PC-9 (cell line): ENCODE results near the gene ARHGEF37. TPM values are rescaled to one million over a fixed set of nuclear protein-coding genes. Genes with fewer than 3 reads are reported as not detected.

ENCODE experiments used
- BruUV-seq: library from RNA; stranded (reverse); fragments of 400-500 nt; replicated peaks from 2 replicates; lab custom pipeline; 2021; lab: Mats Ljungman, UMichigan
- CTCF ChIA-PET: fragments of 300-600 bp; sonication (Branson Sonifier 250); formaldehyde crosslinking; loops from one replicate; lab custom pipeline; 2022; ENCODE audit warnings: antibody characterized with exemption; lab: Charles Lee
- POLR2A ChIA-PET: fragments of 300-600 bp; sonication (Branson Sonifier 250); formaldehyde crosslinking; loops from one replicate; lab custom pipeline; 2022; ENCODE audit warnings: antibody characterized with exemption; ENCODE audit not compliant: unreplicated experiment; lab: Charles Lee
- DNase-seq, 2 experiments: peaks; one replicate each; pipeline versions ENCODE4 v3.0.0 to v3.0.0-alpha.2; 2015 to 2022; ENCODE audit warnings: mixed read lengths in 1 of 2
- H2AFZ ChIP-seq: fragments of 200-600 bp; sonication (generic); 2 replicates; pipeline ENCODE4 v1.8.1; 2017; ENCODE audit warnings: antibody characterized with exemption
- H3F3A ChIP-seq: fragments of 200-600 bp; sonication (generic); 2 replicates; pipeline ENCODE4 v1.8.1; 2017; ENCODE audit warnings: antibody characterized with exemption, mild to moderate bottlenecking, low read depth; ENCODE audit not compliant: insufficient read depth
- H3K27ac ChIP-seq: fragments of 200-600 bp; sonication (generic); 2 replicates; pipeline ENCODE4 v1.6.1; 2016; ENCODE audit warnings: mixed run types
- H3K27me3 ChIP-seq: fragments of 200-600 bp; sonication (generic); 2 replicates; pipeline ENCODE4 v1.6.1; 2016; ENCODE audit warnings: low read depth, mixed run types; ENCODE audit not compliant: insufficient read depth
- H3K36me3 ChIP-seq: fragments of 200-600 bp; sonication (generic); 2 replicates; pipeline ENCODE4 v1.6.1; 2016; ENCODE audit warnings: low read depth, mixed run types
- H3K4me1 ChIP-seq: fragments of 200-600 bp; sonication (generic); replicated peaks from 2 replicates; pipeline ENCODE4 v1.6.1; 2016; ENCODE audit warnings: mixed run types; ENCODE audit not compliant: insufficient read depth
- H3K4me2 ChIP-seq: fragments of 200-600 bp; sonication (generic); 2 replicates; pipeline ENCODE4 v1.6.1; 2017; ENCODE audit warnings: mixed run types
- H3K4me3 ChIP-seq: fragments of 200-600 bp; sonication (generic); 2 replicates; pipeline ENCODE4 v1.6.1; 2016; ENCODE audit warnings: mixed run types
- H3K79me2 ChIP-seq: fragments of 200-600 bp; sonication (generic); 2 replicates; pipeline ENCODE4 v1.6.1; 2017; ENCODE audit warnings: low read depth, mixed run types
- H3K9me2 ChIP-seq: fragments of 200-600 bp; sonication (generic); 2 replicates; pipeline ENCODE4 v1.8.1; 2017; ENCODE audit warnings: mild to moderate bottlenecking; ENCODE audit not compliant: insufficient read depth
- H3K9me3 ChIP-seq: fragments of 200-600 bp; sonication (generic); 2 replicates; pipeline ENCODE4 v1.8.1; 2016; ENCODE audit warnings: low read depth; ENCODE audit not compliant: insufficient read depth
- H4K20me1 ChIP-seq: fragments of 200-600 bp; sonication (generic); 2 replicates; pipeline ENCODE4 v1.8.1; 2017; ENCODE audit not compliant: insufficient read depth
- CTCF ChIP-seq: fragments of 200-600 bp; sonication (generic); conservative IDR thresholded peaks from 2 replicates; pipeline ENCODE4 v1.6.1; 2017; ENCODE audit warnings: mixed run types, antibody characterized with exemption, mild to moderate bottlenecking, moderate library complexity
- EZH2 ChIP-seq: fragments of 200-600 bp; sonication (generic); IDR thresholded peaks from 2 replicates; pipeline ENCODE4 v1.8.0; 2017; ENCODE audit warnings: antibody characterized with exemption, low read depth
- intact Hi-C: fragments of 100-400 bp; cut with micrococcal nuclease; formaldehyde crosslinking; loops from one replicate; pipeline ENCODE4 v1.10.0; 2022; ENCODE audit not compliant: unreplicated experiment
- total RNA-seq: library from RNA; stranded (reverse); gene quantifications from 2 replicates; pipeline ENCODE4 v1.2.3, GENCODE V29; 2021

The ARHGEF37 gene
- total RNA-seq, 1 experiment from 2014 or later, result 5.5 TPM

- H3K79me2 ChIP-seq, result no peaks in the 10 kb centered on the region
- H2AFZ ChIP-seq, result no peak overlapping the region
- peaks cover 55% of the 10 kb centered on the region for H3K4me1 ChIP-seq
- ChIA-PET POLR2A (no interaction called here), CTCF (interaction anchor here (1.7 kb wide), 1 partner anchor 8 kb away, joined by 8 read pairs; no protein-coding TSS in a partner anchor)
- H3K4me2 ChIP-seq, result no peak overlapping the region
- H3K36me3 ChIP-seq, result no peaks in the 10 kb centered on the region
- intact Hi-C loops, result no loop called here
- no peaks in the 10 kb centered on the region for H3K27me3 ChIP-seq
- H3K9me2 ChIP-seq, result no peaks in the 10 kb centered on the region
- H3F3A ChIP-seq, result peaks cover 43% of the 10 kb centered on the region
- H3K9me3 ChIP-seq, result peaks cover 10% of the 10 kb centered on the region; the same call in 1 of the 2 replicates
- TF ChIP-seq EZH2 (no peak), CTCF (no peak)
- no peak overlapping the region for H3K27ac ChIP-seq
- DNase-seq, result no peak
- no TSS peak for BruUV-seq
- no peak overlapping the region for H3K4me3 ChIP-seq
- no peaks in the 10 kb centered on the region for H4K20me1 ChIP-seq
Measured at GRCh38 chr5:149610589-149611255, 29.4 kb downstream of the ARHGEF37 start.

DNA sequence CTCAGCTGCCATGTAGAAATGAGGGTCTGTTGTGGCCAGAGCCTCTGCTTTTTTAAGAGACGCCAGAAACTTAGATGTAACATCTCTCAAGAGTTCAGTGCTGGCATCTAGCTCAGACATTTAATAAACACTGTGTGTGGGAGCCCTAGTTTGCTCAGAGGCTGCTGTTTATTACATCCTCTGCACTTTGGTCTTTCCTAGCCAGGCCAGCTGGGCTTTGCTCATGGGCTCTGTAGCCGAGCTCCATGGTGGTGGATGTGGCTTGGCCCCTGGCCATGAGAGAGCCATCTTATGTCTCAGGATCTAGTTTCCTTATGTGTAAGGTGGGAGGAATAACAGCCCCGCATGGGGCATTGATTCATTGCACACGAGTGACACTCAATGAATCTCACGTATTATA lies 30.0 kb downstream of the ARHGEF37 start:
- no peak overlapping the region for H3K27ac ChIP-seq
- no peaks in the 10 kb centered on the region for H3K27me3 ChIP-seq
- H3F3A ChIP-seq, result peaks cover 39% of the 10 kb centered on the region
- no peaks in the 10 kb centered on the region for H3K9me2 ChIP-seq
- CTCF ChIA-PET, result no interaction called here
- peaks cover 10% of the 10 kb centered on the region; the same call in 1 of the 2 replicates for H3K9me3 ChIP-seq
- no peaks in the 10 kb centered on the region for H4K20me1 ChIP-seq
- no peak for TF ChIP-seq CTCF
- no peak for TF ChIP-seq EZH2
- H3K4me3 ChIP-seq, result no peak overlapping the region
- no peak overlapping the region for H2AFZ ChIP-seq
- H3K36me3 ChIP-seq, result no peaks in the 10 kb centered on the region
- DNase-seq, result no peak
- H3K4me1 ChIP-seq, result peaks cover 51% of the 10 kb centered on the region
- H3K4me2 ChIP-seq, result no peak overlapping the region
- BruUV-seq, result no TSS peak
- H3K79me2 ChIP-seq, result no peaks in the 10 kb centered on the region
- intact Hi-C loops, result no loop called here
- POLR2A ChIA-PET, result interaction anchor here (0.7 kb wide), 1 partner anchor 698 kb away, joined by 4 read pairs; no protein-coding TSS in a partner anchor

- ChIA-PET POLR2A (interaction anchor here (0.6 kb wide), 2 partner anchors 8 to 64 kb away, joined by 3 to 7 read pairs; no protein-coding TSS in a partner anchor), CTCF (interaction anchor here (0.8 kb wide), 1 partner anchor 52 kb away, joined by 3 read pairs; no protein-coding TSS in a partner anchor)
- no peaks in the 10 kb centered on the region for H4K20me1 ChIP-seq
- H3F3A ChIP-seq, result peaks cover 38% of the 10 kb centered on the region
- no peak overlapping the region for H2AFZ ChIP-seq
- H3K9me2 ChIP-seq, result no peaks in the 10 kb centered on the region
- no TSS peak for BruUV-seq
- H3K79me2 ChIP-seq, result no peaks in the 10 kb centered on the region
- no peak overlapping the region for H3K4me3 ChIP-seq
- TF ChIP-seq CTCF (no peak), EZH2 (no peak)
- no peaks in the 10 kb centered on the region for H3K27me3 ChIP-seq
- intact Hi-C loops, result loop anchor here (1.0 kb wide), 1 partner anchor 63 kb away; the partner anchor contains the start of gene CSNK1A1
- peak overlapping the region; percentile 89 for H3K27ac ChIP-seq
- H3K4me1 ChIP-seq, result peaks cover 40% of the 10 kb centered on the region
- H3K4me2 ChIP-seq, result peak overlapping the region; percentile 66
- peak; percentile 54 to 79 for DNase-seq
- H3K36me3 ChIP-seq, result no peaks in the 10 kb centered on the region
- H3K9me3 ChIP-seq, result peaks cover 10% of the 10 kb centered on the region; the same call in 1 of the 2 replicates
Measured at GRCh38 chr5:149614034-149614907, 33.0 kb downstream of the ARHGEF37 start.
